ENCODE results near the gene MEPCE.

MEPCE gene

GRCh38 chr7:100389437-100390088 is 40.1 kb upstream of the MEPCE start:
- H4K8ac ChIP-seq (ENCODE audit: low read depth, low read length) = no peak overlapping the region
- no peak overlapping the region for H4K91ac ChIP-seq (ENCODE audit: low read depth, low read length)
- H3K27ac ChIP-seq (ENCODE audit: low read depth, low read length) = no peak overlapping the region
- no CpG with 5 or more reads among the region's 9 CpGs for WGBS (ENCODE audit: extremely low coverage, insufficient coverage, insufficient read length)
- H3K36me3 ChIP-seq (ENCODE audit: control insufficient read depth in 1 of 2, insufficient read depth in 2 of 2, low read length in 2 of 2) = no peaks in the 10 kb centered on the region
- H2BK120ac ChIP-seq (ENCODE audit: insufficient read depth, low read length, poor library complexity) = no peak overlapping the region
- no peak overlapping the region for H3K4me2 ChIP-seq (ENCODE audit: low read length)
- H3K23ac ChIP-seq (ENCODE audit: low read length) = no peak overlapping the region
- no peak overlapping the region for H3K14ac ChIP-seq (ENCODE audit: low read length)
- H3K4me1 ChIP-seq (ENCODE audit: control insufficient read depth in 1 of 2, insufficient read depth in 2 of 2, low read length in 2 of 2) = no peaks in the 10 kb centered on the region
- H3K4ac ChIP-seq (ENCODE audit: low read depth, low read length) = no peak overlapping the region
- no peak overlapping the region for H2BK5ac ChIP-seq (ENCODE audit: low read depth, low read length, poor library complexity)
- no peak overlapping the region for H2AFZ ChIP-seq (ENCODE audit: insufficient read depth, low read length, poor library complexity)
- no peaks in the 10 kb centered on the region for H3K79me2 ChIP-seq (ENCODE audit: control insufficient read depth, insufficient read depth, low read length, poor library complexity)
- H3K79me1 ChIP-seq (ENCODE audit: low read length) = no peaks in the 10 kb centered on the region
- H3K27me3 ChIP-seq (ENCODE audit: insufficient read depth, low read length) = no peaks in the 10 kb centered on the region
- H2AK5ac ChIP-seq (ENCODE audit: low read length) = no peak overlapping the region
- DNase-seq = no peak
- no peak overlapping the region for H2BK12ac ChIP-seq (ENCODE audit: low read length)
- peak overlapping the region; percentile 36 for H4K12ac ChIP-seq (ENCODE audit: low read depth, low read length)
- H3K9me3 ChIP-seq (ENCODE audit: insufficient read depth, low read depth, low read length) = peaks cover 2% of the 10 kb centered on the region
- H3K4me3 ChIP-seq (ENCODE audit: low read depth, low read length) = no peak overlapping the region
- no peak overlapping the region for H3K18ac ChIP-seq (ENCODE audit: low read length)
- H3K9ac ChIP-seq (ENCODE audit: low read length) = no peak overlapping the region

GRCh38 chr7:100390286-100391009 is 39.2 kb upstream of the MEPCE start:
- peak overlapping the region; percentile 17 for H3K9ac ChIP-seq (ENCODE audit: low read length)

GRCh38 chr7:100393233-100393905 is 36.3 kb upstream of the MEPCE start:
- WGBS (ENCODE audit: extremely low coverage, insufficient coverage, insufficient read length) = no CpG with 5 or more reads among the region's 4 CpGs
- H3K4me1 ChIP-seq (ENCODE audit: control insufficient read depth in 1 of 2, insufficient read depth in 2 of 2, low read length in 2 of 2) = no peaks in the 10 kb centered on the region

More at GRCh38 chr7:100390286-100391009, 39.2 kb upstream of the MEPCE start:
- H3K14ac ChIP-seq (ENCODE audit: low read length) = no peak overlapping the region
- H3K79me2 ChIP-seq (ENCODE audit: control insufficient read depth, insufficient read depth, low read length, poor library complexity) = no peaks in the 10 kb centered on the region
- H3K9me3 ChIP-seq (ENCODE audit: insufficient read depth, low read depth, low read length) = peaks cover 2% of the 10 kb centered on the region
- no peak overlapping the region for H2BK120ac ChIP-seq (ENCODE audit: insufficient read depth, low read length, poor library complexity)
- H3K23ac ChIP-seq (ENCODE audit: low read length) = no peak overlapping the region
- H2BK5ac ChIP-seq (ENCODE audit: low read depth, low read length, poor library complexity) = no peak overlapping the region
- H3K79me1 ChIP-seq (ENCODE audit: low read length) = no peaks in the 10 kb centered on the region
- H4K12ac ChIP-seq (ENCODE audit: low read depth, low read length) = no peak overlapping the region
- H4K8ac ChIP-seq (ENCODE audit: low read depth, low read length) = no peak overlapping the region
- whole genome bisulfite sequencing (ENCODE audit: extremely low coverage, insufficient coverage, insufficient read length) = no CpG with 5 or more reads among the region's 3 CpGs
- H3K18ac ChIP-seq (ENCODE audit: low read length) = no peak overlapping the region
- H2AK5ac ChIP-seq (ENCODE audit: low read length) = no peak overlapping the region
- H4K91ac ChIP-seq (ENCODE audit: low read depth, low read length) = no peak overlapping the region
- no peak overlapping the region for H2BK12ac ChIP-seq (ENCODE audit: low read length)
- H3K27me3 ChIP-seq (ENCODE audit: insufficient read depth, low read length) = no peaks in the 10 kb centered on the region
- H3K27ac ChIP-seq (ENCODE audit: low read depth, low read length) = no peak overlapping the region
- H3K4ac ChIP-seq (ENCODE audit: low read depth, low read length) = no peak overlapping the region
- no peak overlapping the region for H2AFZ ChIP-seq (ENCODE audit: insufficient read depth, low read length, poor library complexity)
- H3K4me2 ChIP-seq (ENCODE audit: low read length) = no peak overlapping the region
- H3K4me3 ChIP-seq (ENCODE audit: low read depth, low read length) = no peak overlapping the region
- DNase-seq = no peak
- no peaks in the 10 kb centered on the region for H3K4me1 ChIP-seq (ENCODE audit: control insufficient read depth in 1 of 2, insufficient read depth in 2 of 2, low read length in 2 of 2)
- no peaks in the 10 kb centered on the region for H3K36me3 ChIP-seq (ENCODE audit: control insufficient read depth in 1 of 2, insufficient read depth in 2 of 2, low read length in 2 of 2)

GRCh38 chr7:100394077-100394476 is 35.6 kb upstream of the MEPCE start:
- Histone ChIP-seq H3K36me3 (ENCODE audit: control insufficient read depth in 1 of 2, insufficient read depth in 2 of 2, low read length in 2 of 2) (no peaks in the 10 kb centered on the region), H2AK5ac (ENCODE audit: low read length) (no peak overlapping the region), H2BK5ac (ENCODE audit: low read depth, low read length, poor library complexity) (no peak overlapping the region), H3K27me3 (ENCODE audit: insufficient read depth, low read length) (no peaks in the 10 kb centered on the region), H3K14ac (ENCODE audit: low read length) (no peak overlapping the region), H3K9ac (ENCODE audit: low read length) (no peak overlapping the region), H3K79me1 (ENCODE audit: low read length) (no peaks in the 10 kb centered on the region), H3K23ac (ENCODE audit: low read length) (no peak overlapping the region), H2BK12ac (ENCODE audit: low read length) (no peak overlapping the region), H3K9me3 (ENCODE audit: insufficient read depth, low read depth, low read length) (peaks cover 2% of the 10 kb centered on the region), H3K18ac (ENCODE audit: low read length) (no peak overlapping the region), H4K8ac (ENCODE audit: low read depth, low read length) (no peak overlapping the region), H3K79me2 (ENCODE audit: control insufficient read depth, insufficient read depth, low read length, poor library complexity) (no peaks in the 10 kb centered on the region), H4K12ac (ENCODE audit: low read depth, low read length) (no peak overlapping the region), H3K27ac (ENCODE audit: low read depth, low read length) (no peak overlapping the region), H4K91ac (ENCODE audit: low read depth, low read length) (no peak overlapping the region), H2AFZ (ENCODE audit: insufficient read depth, low read length, poor library complexity) (no peak overlapping the region), H2BK120ac (ENCODE audit: insufficient read depth, low read length, poor library complexity) (no peak overlapping the region), H3K4me3 (ENCODE audit: low read depth, low read length) (no peak overlapping the region), H3K4ac (ENCODE audit: low read depth, low read length) (no peak overlapping the region), H3K4me1 (ENCODE audit: control insufficient read depth in 1 of 2, insufficient read depth in 2 of 2, low read length in 2 of 2) (no peaks in the 10 kb centered on the region), H3K4me2 (ENCODE audit: low read length) (no peak overlapping the region)
- WGBS (ENCODE audit: extremely low coverage, insufficient coverage, insufficient read length) = no CpG with 5 or more reads among the region's 2 CpGs
- peak in 1 of 2 donors; percentile 74 for DNase-seq

More at GRCh38 chr7:100393233-100393905, 36.3 kb upstream of the MEPCE start:
- Histone ChIP-seq H2BK5ac (ENCODE audit: low read depth, low read length, poor library complexity) (no peak overlapping the region), H4K8ac (ENCODE audit: low read depth, low read length) (no peak overlapping the region), H2AFZ (ENCODE audit: insufficient read depth, low read length, poor library complexity) (no peak overlapping the region), H2BK120ac (ENCODE audit: insufficient read depth, low read length, poor library complexity) (no peak overlapping the region), H3K14ac (ENCODE audit: low read length) (no peak overlapping the region), H3K4me3 (ENCODE audit: low read depth, low read length) (no peak overlapping the region), H2BK12ac (ENCODE audit: low read length) (no peak overlapping the region), H2AK5ac (ENCODE audit: low read length) (no peak overlapping the region), H3K18ac (ENCODE audit: low read length) (no peak overlapping the region), H3K36me3 (ENCODE audit: control insufficient read depth in 1 of 2, insufficient read depth in 2 of 2, low read length in 2 of 2) (no peaks in the 10 kb centered on the region), H3K9ac (ENCODE audit: low read length) (no peak overlapping the region), H4K12ac (ENCODE audit: low read depth, low read length) (no peak overlapping the region), H3K79me2 (ENCODE audit: control insufficient read depth, insufficient read depth, low read length, poor library complexity) (no peaks in the 10 kb centered on the region), H3K27me3 (ENCODE audit: insufficient read depth, low read length) (no peaks in the 10 kb centered on the region), H3K23ac (ENCODE audit: low read length) (no peak overlapping the region), H3K9me3 (ENCODE audit: insufficient read depth, low read depth, low read length) (peaks cover 2% of the 10 kb centered on the region), H3K4me2 (ENCODE audit: low read length) (no peak overlapping the region), H3K4ac (ENCODE audit: low read depth, low read length) (no peak overlapping the region), H4K91ac (ENCODE audit: low read depth, low read length) (no peak overlapping the region), H3K27ac (ENCODE audit: low read depth, low read length) (no peak overlapping the region), H3K79me1 (ENCODE audit: low read length) (no peaks in the 10 kb centered on the region)
- DNase-seq = peak; percentile 73 to 84
